Transverse colon (tissue), 4 donors: Measurements from ENCODE around the gene CADPS2.

Experiments used
- EP300 ChIP-seq: sonication (generic); formaldehyde crosslinking; IDR thresholded peaks from one replicate; pipeline ENCODE4 v1.6.1; 2017; ENCODE audit warnings: antibody characterized with exemption, low read depth
- POLR2A ChIP-seq: fragments of 450-650 bp; IDR thresholded peaks from one replicate; pipeline ENCODE4 v1.6.1; 2016; ENCODE audit warnings: antibody characterized with exemption, mild to moderate bottlenecking, moderate library complexity
- POLR2AphosphoS5 ChIP-seq, 3 donors: sonication (generic); formaldehyde crosslinking; IDR thresholded peaks; one replicate each; pipeline ENCODE4 v1.6.1; 2016; ENCODE audit warnings: antibody characterized with exemption in 3 of 3
- TF ChIP-seq, protein P1 (sequence below), 5 experiments: fragments of 200-600 bp in 3 of 5; fragments of 450-650 bp in 2 of 5; sonication (generic) in 3 of 5; IDR thresholded peaks; 1 replicate in 2 of 5; 2 replicates in 3 of 5; pipeline ENCODE4 v1.5.1; 2016 to 2017; ENCODE audit warnings: antibody characterized with exemption in 5 of 5, inconsistent platforms in 3 of 5, mild to moderate bottlenecking in 2 of 5, moderate library complexity in 1 of 5

DNA sequence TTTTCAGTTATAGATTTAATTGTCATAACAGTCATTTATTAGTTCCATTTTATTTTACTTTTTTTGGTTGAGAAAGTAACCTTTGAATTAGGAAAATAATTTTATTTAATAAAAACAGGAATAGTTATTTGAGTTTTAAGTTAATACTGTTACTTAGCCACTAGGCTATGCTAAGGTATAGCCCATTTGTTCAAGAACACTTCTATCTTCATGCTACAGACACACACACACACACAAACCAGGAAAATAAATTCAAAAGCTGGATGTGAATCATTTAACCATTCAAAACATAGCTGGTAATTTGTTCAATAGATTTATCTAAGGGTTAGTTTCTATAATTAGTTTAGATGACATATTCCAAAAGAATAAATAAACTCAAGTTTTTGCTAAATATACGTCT lies 335.7 kb downstream of the CADPS2 start:
- TF ChIP-seq POLR2A = no peak
- TF ChIP-seq, protein P1, sequence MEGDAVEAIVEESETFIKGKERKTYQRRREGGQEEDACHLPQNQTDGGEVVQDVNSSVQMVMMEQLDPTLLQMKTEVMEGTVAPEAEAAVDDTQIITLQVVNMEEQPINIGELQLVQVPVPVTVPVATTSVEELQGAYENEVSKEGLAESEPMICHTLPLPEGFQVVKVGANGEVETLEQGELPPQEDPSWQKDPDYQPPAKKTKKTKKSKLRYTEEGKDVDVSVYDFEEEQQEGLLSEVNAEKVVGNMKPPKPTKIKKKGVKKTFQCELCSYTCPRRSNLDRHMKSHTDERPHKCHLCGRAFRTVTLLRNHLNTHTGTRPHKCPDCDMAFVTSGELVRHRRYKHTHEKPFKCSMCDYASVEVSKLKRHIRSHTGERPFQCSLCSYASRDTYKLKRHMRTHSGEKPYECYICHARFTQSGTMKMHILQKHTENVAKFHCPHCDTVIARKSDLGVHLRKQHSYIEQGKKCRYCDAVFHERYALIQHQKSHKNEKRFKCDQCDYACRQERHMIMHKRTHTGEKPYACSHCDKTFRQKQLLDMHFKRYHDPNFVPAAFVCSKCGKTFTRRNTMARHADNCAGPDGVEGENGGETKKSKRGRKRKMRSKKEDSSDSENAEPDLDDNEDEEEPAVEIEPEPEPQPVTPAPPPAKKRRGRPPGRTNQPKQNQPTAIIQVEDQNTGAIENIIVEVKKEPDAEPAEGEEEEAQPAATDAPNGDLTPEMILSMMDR (IDR thresholded peaks at IDR 0.05) = peak in 1 of 5 experiments; percentile 9
- TF ChIP-seq POLR2AphosphoS5 (IDR thresholded peaks at IDR 0.05) = no peak
- no peak for TF ChIP-seq EP300
